ENCODE results near the gene TSPOAP1. TPM values are rescaled to one million over a fixed set of nuclear protein-coding genes. Genes with fewer than 3 reads are reported as not detected.
"Not testable (repeated sequence)": the region's sequence is repeated elsewhere in the genome, so short reads cannot be mapped to it uniquely, and the experiment has no call there.

The TSPOAP1 gene
- total and polyA plus RNA-seq, 4 donors: 4.3 to 46.7 (median 15.0) TPM

DNA sequence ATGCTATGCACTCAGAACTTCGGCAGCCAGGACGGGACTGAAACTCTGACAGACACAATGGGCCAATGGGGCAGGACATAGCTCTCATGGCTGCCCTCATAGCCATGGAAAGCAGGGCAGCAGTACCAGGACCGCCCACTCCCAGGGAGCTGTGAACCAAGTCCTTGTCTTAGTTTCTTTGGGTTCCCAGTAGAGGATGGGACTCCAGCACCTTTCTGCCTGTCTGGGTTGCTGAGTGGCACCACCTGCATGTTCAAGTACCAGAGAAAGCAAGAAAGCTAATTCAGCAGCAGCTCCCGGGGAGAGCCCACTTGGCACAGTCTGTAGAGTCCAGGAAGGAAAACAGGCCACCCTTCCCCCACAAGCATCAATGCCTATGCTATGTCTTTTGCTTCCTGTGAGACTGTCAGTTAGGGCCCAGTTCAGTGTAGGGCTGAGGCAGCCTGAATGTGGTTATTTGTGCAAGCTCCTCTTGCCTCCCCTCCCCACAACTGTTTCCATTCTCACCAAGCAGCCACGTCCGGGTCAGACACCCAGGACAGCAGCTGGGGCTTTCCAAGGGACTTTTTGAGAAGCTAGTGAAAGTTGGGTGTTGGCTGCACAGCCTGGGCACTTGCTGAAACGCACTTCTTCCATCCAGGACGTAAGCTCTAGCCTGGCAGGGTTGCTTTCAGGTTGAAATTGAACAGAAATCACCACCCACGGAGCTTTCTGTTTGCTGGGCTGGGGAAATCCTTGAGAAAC lies 15.6 kb upstream of the TSPOAP1 start:
- no peaks in the 10 kb centered on the region for H3K4me1 ChIP-seq (ENCODE audit: control insufficient read depth in 1 of 2, insufficient read depth in 2 of 2, low read length in 2 of 2)
- no peaks in the 10 kb centered on the region for H3K27me3 ChIP-seq (ENCODE audit: control insufficient read depth in 1 of 2, insufficient read depth in 2 of 2, low read length in 1 of 2)
- DNase-seq (peak in 1 of 2 donors; percentile 65), ATAC-seq (ENCODE audit: low FRiP score) (no peak)
- intact Hi-C loops (cut with DNase I): no loop called here
- no peak overlapping the region for H3K4me3 ChIP-seq (ENCODE audit: low read length in 2 of 2)
- H3K27ac ChIP-seq (ENCODE audit: low read depth in 1 of 2, low read length in 2 of 2): no peak overlapping the region
- peaks cover 11 to 16% of the 10 kb centered on the region in 2 donors for H3K36me3 ChIP-seq (ENCODE audit: control insufficient read depth in 1 of 2, insufficient read depth in 2 of 2, low read length in 1 of 2)
- WGBS, 2 donors: 49 to 54% methylated on average over 9 of the region's 9 CpGs
- H3K9me3 ChIP-seq (ENCODE audit: control insufficient read depth, low read length): no peaks in the 10 kb centered on the region

DNA sequence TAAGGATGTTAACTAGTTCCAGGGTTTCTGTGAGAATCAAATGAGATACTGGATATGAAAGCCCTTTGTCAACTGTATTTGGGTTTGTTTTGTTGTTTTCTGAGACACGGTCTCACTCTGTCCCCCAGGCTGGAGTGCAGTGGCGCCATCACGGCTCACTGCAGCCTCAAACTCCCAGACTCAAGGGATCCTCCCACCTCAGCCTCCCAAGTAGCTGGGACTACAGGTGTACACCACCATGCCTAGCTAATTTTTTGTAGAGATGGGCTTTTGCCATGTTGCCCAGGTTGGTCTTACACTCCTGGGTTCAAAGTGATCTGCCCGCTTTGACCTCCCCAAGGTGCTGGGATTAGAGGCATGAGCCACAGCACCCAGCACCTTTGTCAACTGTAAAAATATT lies 14.5 kb upstream of the TSPOAP1 start:
- no peaks in the 10 kb centered on the region for H3K4me1 ChIP-seq (ENCODE audit: control insufficient read depth in 1 of 2, insufficient read depth in 2 of 2, low read length in 2 of 2)
- H3K27me3 ChIP-seq (ENCODE audit: control insufficient read depth in 1 of 2, insufficient read depth in 2 of 2, low read length in 1 of 2): no peaks in the 10 kb centered on the region
- H3K36me3 ChIP-seq (ENCODE audit: control insufficient read depth in 1 of 2, insufficient read depth in 2 of 2, low read length in 1 of 2): peaks cover 4 to 13% of the 10 kb centered on the region in 2 donors
- ATAC-seq (ENCODE audit: low FRiP score) (no peak), DNase-seq (no peak)
- H3K4me3 ChIP-seq (ENCODE audit: low read length in 2 of 2): no peak overlapping the region
- intact Hi-C loops (cut with DNase I): no loop called here
- no peaks in the 10 kb centered on the region for H3K9me3 ChIP-seq (ENCODE audit: control insufficient read depth, low read length)
- 90 to 93% methylated on average over 4 of the region's 4 CpGs for WGBS, 2 donors
- H3K27ac ChIP-seq (ENCODE audit: low read depth in 1 of 2, low read length in 2 of 2): no peak overlapping the region

GRCh38 chr17:58341861-58342475 lies 13.4 kb upstream of the TSPOAP1 start:
- ATAC-seq (ENCODE audit: low FRiP score) (no peak), DNase-seq (peak in 1 of 2 donors; percentile 19)
- 83 to 85% methylated on average over 4 of the region's 4 CpGs for WGBS, 2 donors
- no peak overlapping the region for H3K27ac ChIP-seq (ENCODE audit: low read depth in 1 of 2, low read length in 2 of 2)
- no peak overlapping the region for H3K4me3 ChIP-seq (ENCODE audit: low read length in 2 of 2)
- no peaks in the 10 kb centered on the region for H3K27me3 ChIP-seq (ENCODE audit: control insufficient read depth in 1 of 2, insufficient read depth in 2 of 2, low read length in 1 of 2)
- H3K36me3 ChIP-seq (ENCODE audit: control insufficient read depth in 1 of 2, insufficient read depth in 2 of 2, low read length in 1 of 2): peaks cover 0 to 9% of the 10 kb centered on the region in 2 donors
- H3K4me1 ChIP-seq (ENCODE audit: control insufficient read depth in 1 of 2, insufficient read depth in 2 of 2, low read length in 2 of 2): no peaks in the 10 kb centered on the region
- intact Hi-C loops (cut with DNase I): no loop called here
- H3K9me3 ChIP-seq (ENCODE audit: control insufficient read depth, low read length): no peaks in the 10 kb centered on the region

- H3K36me3 ChIP-seq (ENCODE audit: control insufficient read depth in 1 of 2, insufficient read depth in 2 of 2, low read length in 1 of 2); H3K27me3 ChIP-seq (ENCODE audit: control insufficient read depth in 1 of 2, insufficient read depth in 2 of 2, low read length in 1 of 2); H3K27ac ChIP-seq (ENCODE audit: low read depth in 1 of 2, low read length in 2 of 2); H3K9me3 ChIP-seq (ENCODE audit: control insufficient read depth, low read length); H3K4me3 ChIP-seq (ENCODE audit: low read length in 2 of 2); ATAC-seq (ENCODE audit: low FRiP score); intact Hi-C loops (cut with DNase I); H3K4me1 ChIP-seq (ENCODE audit: control insufficient read depth in 1 of 2, insufficient read depth in 2 of 2, low read length in 2 of 2): not testable (repeated sequence)
- peak in 1 of 2 donors; percentile 51 for DNase-seq
- WGBS, 2 donors: 88 to 89% methylated on average over 11 of the region's 11 CpGs
Measured at GRCh38 chr17:58341136-58341860, 12.7 kb upstream of the TSPOAP1 start.

DNA sequence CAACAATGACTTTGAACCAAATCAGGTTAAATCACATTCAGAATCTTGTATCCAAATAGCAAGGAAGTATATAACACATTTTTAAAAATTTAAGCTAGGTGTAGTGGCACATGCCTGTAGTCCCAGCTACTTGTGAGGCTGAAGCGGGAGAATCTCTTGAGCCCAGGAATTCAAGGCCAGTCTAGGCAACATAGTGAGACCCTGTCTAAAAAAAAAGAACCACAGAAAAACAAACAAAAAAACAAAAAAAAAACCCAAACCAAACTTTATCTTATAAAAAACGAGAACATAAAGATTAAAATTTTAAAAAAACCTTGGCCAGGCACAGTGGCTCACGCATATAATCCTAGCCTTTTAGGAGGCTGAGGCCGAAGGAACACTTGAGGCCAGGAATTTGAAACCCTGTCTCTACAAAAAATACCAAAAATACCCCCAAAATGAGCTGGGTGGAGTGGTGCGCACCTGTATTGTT lies 11.8 kb upstream of the TSPOAP1 start:
- DNase-seq (no peak), ATAC-seq (ENCODE audit: low FRiP score) (no peak)
- Histone ChIP-seq H3K36me3 (ENCODE audit: control insufficient read depth in 1 of 2, insufficient read depth in 2 of 2, low read length in 1 of 2) (peaks cover 0 to 5% of the 10 kb centered on the region in 2 donors), H3K9me3 (ENCODE audit: control insufficient read depth, low read length) (no peaks in the 10 kb centered on the region), H3K4me1 (ENCODE audit: control insufficient read depth in 1 of 2, insufficient read depth in 2 of 2, low read length in 2 of 2) (no peaks in the 10 kb centered on the region), H3K27me3 (ENCODE audit: control insufficient read depth in 1 of 2, insufficient read depth in 2 of 2, low read length in 1 of 2) (no peaks in the 10 kb centered on the region), H3K27ac (ENCODE audit: low read depth in 1 of 2, low read length in 2 of 2) (no peak overlapping the region), H3K4me3 (ENCODE audit: low read length in 2 of 2) (no peak overlapping the region)
- 85 to 87% methylated on average over 5 of the region's 5 CpGs for WGBS, 2 donors
- intact Hi-C loops (cut with DNase I): no loop called here

- DNase-seq (peak in 1 of 2 donors; percentile 33), ATAC-seq (ENCODE audit: low FRiP score) (no peak)
- H3K4me3 ChIP-seq (ENCODE audit: low read length in 2 of 2): no peak overlapping the region
- WGBS, 2 donors: 92 to 94% methylated on average over 6 of the region's 6 CpGs
- H3K27me3 ChIP-seq (ENCODE audit: control insufficient read depth in 1 of 2, insufficient read depth in 2 of 2, low read length in 1 of 2): no peaks in the 10 kb centered on the region
- peaks cover 0 to 2% of the 10 kb centered on the region in 2 donors for H3K36me3 ChIP-seq (ENCODE audit: control insufficient read depth in 1 of 2, insufficient read depth in 2 of 2, low read length in 1 of 2)
- no peaks in the 10 kb centered on the region for H3K9me3 ChIP-seq (ENCODE audit: control insufficient read depth, low read length)
- H3K27ac ChIP-seq (ENCODE audit: low read depth in 1 of 2, low read length in 2 of 2): no peak overlapping the region
- intact Hi-C loops (cut with DNase I): no loop called here
- no peaks in the 10 kb centered on the region for H3K4me1 ChIP-seq (ENCODE audit: control insufficient read depth in 1 of 2, insufficient read depth in 2 of 2, low read length in 2 of 2)
Measured at GRCh38 chr17:58339755-58340404, 11.3 kb upstream of the TSPOAP1 start.

GRCh38 chr17:58338841-58339754 lies 10.5 kb upstream of the TSPOAP1 start:
- DNase-seq (peak; percentile 76 to 79), ATAC-seq (ENCODE audit: low FRiP score) (peak; percentile 27)
- H3K4me1 ChIP-seq (ENCODE audit: control insufficient read depth in 1 of 2, insufficient read depth in 2 of 2, low read length in 2 of 2): no peaks in the 10 kb centered on the region
- H3K9me3 ChIP-seq (ENCODE audit: control insufficient read depth, low read length): no peaks in the 10 kb centered on the region
- H3K4me3 ChIP-seq (ENCODE audit: low read length in 2 of 2): no peak overlapping the region
- H3K27ac ChIP-seq (ENCODE audit: low read depth in 1 of 2, low read length in 2 of 2): no peak overlapping the region
- WGBS, 2 donors: 65 to 67% methylated on average over 10 of the region's 10 CpGs
- H3K36me3 ChIP-seq (ENCODE audit: control insufficient read depth in 1 of 2, insufficient read depth in 2 of 2, low read length in 1 of 2): no peaks in the 10 kb centered on the region
- H3K27me3 ChIP-seq (ENCODE audit: control insufficient read depth in 1 of 2, insufficient read depth in 2 of 2, low read length in 1 of 2): no peaks in the 10 kb centered on the region
- intact Hi-C loops (cut with DNase I): no loop called here

DNA sequence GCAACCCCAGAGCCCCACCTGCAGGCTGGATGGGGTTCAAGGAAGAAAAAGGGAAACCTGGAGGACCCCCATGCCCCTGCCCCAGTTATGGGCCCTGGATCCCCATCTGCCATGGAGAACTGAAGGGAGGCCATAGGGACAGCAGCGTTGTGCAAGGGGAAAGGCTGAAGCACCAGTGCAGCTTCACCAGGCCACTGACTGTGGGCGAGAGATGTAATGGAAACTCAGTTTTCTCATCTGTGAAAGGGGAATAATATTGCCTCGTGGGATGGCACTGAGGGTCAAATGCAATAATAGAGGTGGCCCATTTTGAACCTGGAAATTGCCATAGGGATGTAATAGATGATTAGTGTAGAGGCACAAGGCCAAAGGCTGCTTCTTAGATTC lies 9.9 kb upstream of the TSPOAP1 start:
- Histone ChIP-seq H3K36me3 (ENCODE audit: control insufficient read depth in 1 of 2, insufficient read depth in 2 of 2, low read length in 1 of 2) (no peaks in the 10 kb centered on the region), H3K4me3 (ENCODE audit: low read length in 2 of 2) (no peak overlapping the region), H3K9me3 (ENCODE audit: control insufficient read depth, low read length) (no peaks in the 10 kb centered on the region), H3K27me3 (ENCODE audit: control insufficient read depth in 1 of 2, insufficient read depth in 2 of 2, low read length in 1 of 2) (no peaks in the 10 kb centered on the region), H3K4me1 (ENCODE audit: control insufficient read depth in 1 of 2, insufficient read depth in 2 of 2, low read length in 2 of 2) (no peaks in the 10 kb centered on the region), H3K27ac (ENCODE audit: low read depth in 1 of 2, low read length in 2 of 2) (no peak overlapping the region)
- 85 to 86% methylated on average over 3 of the region's 3 CpGs for WGBS, 2 donors
- intact Hi-C loops (cut with DNase I): no loop called here
- DNase-seq (no peak), ATAC-seq (ENCODE audit: low FRiP score) (no peak)
